ENCODE data around the gene REEP6.

GRCh38 chr19:1482361-1483130 is 8.4 kb upstream of the REEP6 start:
- TF ChIP-seq POLR2A (IDR thresholded peaks at IDR 0.05; ENCODE audit: low read depth, low read length) (no peak), POLR2AphosphoS5 (IDR thresholded peaks at IDR 0.05; ENCODE audit: low read depth, low read length) (no peak)

All from GM12892 (cell line).